A673 (cell line): ENCODE results near the gene ROR2. TPM values are rescaled to one million over a fixed set of nuclear protein-coding genes. Genes with fewer than 3 reads are reported as not detected.

Source experiments
- BruUV-seq: library from RNA; stranded (reverse); fragments of 400-500 nt; replicated peaks from 2 replicates; lab custom pipeline; 2021; lab: Mats Ljungman, UMichigan
- CTCF ChIA-PET: fragments of 300-600 bp; sonication (Branson Sonifier 250); formaldehyde crosslinking; loops from one replicate; lab custom pipeline; 2022; ENCODE audit warnings: antibody characterized with exemption; lab: Charles Lee
- POLR2A ChIA-PET: fragments of 300-600 bp; sonication (Branson Sonifier 250); formaldehyde crosslinking; loops from one replicate; lab custom pipeline; 2022; ENCODE audit warnings: antibody characterized with exemption; ENCODE audit not compliant: low non-redundant PET; lab: Charles Lee
- DNase-seq: peaks from one replicate; pipeline ENCODE4 v3.0.0-alpha.2; 2015; ENCODE audit warnings: low spot score
- H3K27ac ChIP-seq: fragments of 200-600 bp; sonication (generic); 2 replicates; pipeline ENCODE4 v1.5.1; 2016; ENCODE audit warnings: mixed run types, low read depth, mild to moderate bottlenecking, mixed read lengths, antibody characterized with exemption, low read length; ENCODE audit not compliant: poor library complexity, severe bottlenecking
- H3K27me3 ChIP-seq: fragments of 200-600 bp; sonication (generic); replicated peaks from 2 replicates; pipeline ENCODE4 v1.6.1; 2017; ENCODE audit warnings: mixed run types, low read depth, mild to moderate bottlenecking, mixed read lengths, antibody characterized with exemption, low read length; ENCODE audit not compliant: insufficient read depth, poor library complexity
- H3K36me3 ChIP-seq: fragments of 200-600 bp; sonication (generic); 2 replicates; pipeline ENCODE4 v1.6.1; 2016; ENCODE audit warnings: mixed run types, mild to moderate bottlenecking, mixed read lengths, antibody characterized with exemption, low read length; ENCODE audit not compliant: insufficient read depth, poor library complexity, severe bottlenecking
- H3K4me1 ChIP-seq: fragments of 200-600 bp; sonication (generic); 2 replicates; pipeline ENCODE4 v1.6.1; 2017; ENCODE audit warnings: mixed run types, mild to moderate bottlenecking, mixed read lengths, antibody characterized with exemption, low read length; ENCODE audit not compliant: insufficient read depth, poor library complexity, severe bottlenecking
- H3K4me3 ChIP-seq: fragments of 200-600 bp; sonication (generic); 2 replicates; pipeline ENCODE4 v1.5.1; 2016; ENCODE audit warnings: low read depth, mixed run types, mild to moderate bottlenecking, mixed read lengths, low read length; ENCODE audit not compliant: poor library complexity, severe bottlenecking
- H3K9me3 ChIP-seq: fragments of 200-600 bp; sonication (generic); 2 replicates; pipeline ENCODE4 v1.6.1; 2016; ENCODE audit warnings: mixed run types, low read depth, mild to moderate bottlenecking, mixed read lengths, antibody characterized with exemption, low read length; ENCODE audit not compliant: poor library complexity, severe bottlenecking
- EZH2 ChIP-seq: fragments of 200-600 bp; sonication (generic); IDR thresholded peaks from 2 replicates; pipeline ENCODE4 v1.6.1; 2017; ENCODE audit warnings: borderline replicate concordance, low read depth, mild to moderate bottlenecking, mixed read lengths, antibody characterized with exemption, low read length; ENCODE audit not compliant: poor library complexity, severe bottlenecking
- intact Hi-C: fragments of 100-400 bp; cut with micrococcal nuclease; formaldehyde crosslinking; loops from one replicate; pipeline ENCODE4 v1.10.0; 2022; ENCODE audit not compliant: unreplicated experiment
- total RNA-seq: library from RNA; stranded (reverse); gene quantifications from 2 replicates; pipeline ENCODE4 v1.2.3, GENCODE V29; 2021
- TF ChIP-seq, protein P1 (sequence below): fragments of 300-800, 200-600 bp; sonication (generic); conservative IDR thresholded peaks from 2 replicates; pipeline ENCODE4 v1.5.1; 2017; ENCODE audit warnings: low read depth, mild to moderate bottlenecking, antibody characterized with exemption, low read length, moderate library complexity, mixed read lengths

Gene ROR2
- total RNA-seq, 1 experiment from 2014 or later = 12.3 TPM

DNA sequence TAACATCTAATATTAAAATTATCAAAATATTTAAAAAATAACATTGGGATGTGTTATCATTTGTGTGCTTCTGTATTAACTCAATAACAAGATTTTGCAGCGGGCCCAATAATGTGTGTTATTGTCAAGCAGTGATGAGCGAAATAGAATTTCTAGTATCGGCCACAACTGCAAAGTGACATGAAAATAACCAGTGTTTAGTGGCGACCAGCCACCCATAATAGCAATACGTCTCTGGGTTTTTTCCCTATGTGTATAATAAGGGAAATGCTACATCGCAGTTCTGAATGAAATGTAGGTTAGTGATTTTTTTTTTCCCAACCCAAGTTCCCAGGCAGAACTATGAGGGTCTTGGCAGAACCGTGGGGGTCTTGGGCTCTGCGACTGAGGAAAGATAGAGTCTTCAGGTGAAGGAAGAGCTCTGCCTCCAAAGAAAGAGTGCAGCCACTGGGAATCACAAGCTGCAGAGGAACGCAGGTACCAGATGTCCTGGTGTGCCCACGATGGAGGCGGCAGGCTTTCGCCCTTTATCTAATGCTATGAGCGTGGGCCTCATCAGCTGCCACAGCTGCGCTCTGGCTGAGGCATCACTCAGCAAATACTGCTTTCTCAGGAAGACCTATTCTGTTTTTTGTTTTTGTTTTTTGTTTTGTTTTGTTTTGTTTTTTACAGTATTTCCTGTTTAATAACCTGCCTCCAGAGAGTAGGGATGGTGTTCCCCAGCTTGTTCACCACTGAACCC lies 235.0 kb downstream of the ROR2 start:
- CTCF ChIA-PET = no interaction called here
- intact Hi-C loops = no loop called here
- Histone ChIP-seq H3K27me3 (no peaks in the 10 kb centered on the region), H3K4me1 (peaks cover 16% of the 10 kb centered on the region), H3K4me3 (peak overlapping the region; percentile 46), H3K36me3 (no peaks in the 10 kb centered on the region), H3K27ac (no peak overlapping the region), H3K9me3 (peaks cover 5% of the 10 kb centered on the region)
- no peak for DNase-seq
- no TSS peak for BruUV-seq
- no peak for TF ChIP-seq EZH2
- TF ChIP-seq, protein P1, sequence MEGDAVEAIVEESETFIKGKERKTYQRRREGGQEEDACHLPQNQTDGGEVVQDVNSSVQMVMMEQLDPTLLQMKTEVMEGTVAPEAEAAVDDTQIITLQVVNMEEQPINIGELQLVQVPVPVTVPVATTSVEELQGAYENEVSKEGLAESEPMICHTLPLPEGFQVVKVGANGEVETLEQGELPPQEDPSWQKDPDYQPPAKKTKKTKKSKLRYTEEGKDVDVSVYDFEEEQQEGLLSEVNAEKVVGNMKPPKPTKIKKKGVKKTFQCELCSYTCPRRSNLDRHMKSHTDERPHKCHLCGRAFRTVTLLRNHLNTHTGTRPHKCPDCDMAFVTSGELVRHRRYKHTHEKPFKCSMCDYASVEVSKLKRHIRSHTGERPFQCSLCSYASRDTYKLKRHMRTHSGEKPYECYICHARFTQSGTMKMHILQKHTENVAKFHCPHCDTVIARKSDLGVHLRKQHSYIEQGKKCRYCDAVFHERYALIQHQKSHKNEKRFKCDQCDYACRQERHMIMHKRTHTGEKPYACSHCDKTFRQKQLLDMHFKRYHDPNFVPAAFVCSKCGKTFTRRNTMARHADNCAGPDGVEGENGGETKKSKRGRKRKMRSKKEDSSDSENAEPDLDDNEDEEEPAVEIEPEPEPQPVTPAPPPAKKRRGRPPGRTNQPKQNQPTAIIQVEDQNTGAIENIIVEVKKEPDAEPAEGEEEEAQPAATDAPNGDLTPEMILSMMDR = no peak
- POLR2A ChIA-PET = no interaction called here

DNA sequence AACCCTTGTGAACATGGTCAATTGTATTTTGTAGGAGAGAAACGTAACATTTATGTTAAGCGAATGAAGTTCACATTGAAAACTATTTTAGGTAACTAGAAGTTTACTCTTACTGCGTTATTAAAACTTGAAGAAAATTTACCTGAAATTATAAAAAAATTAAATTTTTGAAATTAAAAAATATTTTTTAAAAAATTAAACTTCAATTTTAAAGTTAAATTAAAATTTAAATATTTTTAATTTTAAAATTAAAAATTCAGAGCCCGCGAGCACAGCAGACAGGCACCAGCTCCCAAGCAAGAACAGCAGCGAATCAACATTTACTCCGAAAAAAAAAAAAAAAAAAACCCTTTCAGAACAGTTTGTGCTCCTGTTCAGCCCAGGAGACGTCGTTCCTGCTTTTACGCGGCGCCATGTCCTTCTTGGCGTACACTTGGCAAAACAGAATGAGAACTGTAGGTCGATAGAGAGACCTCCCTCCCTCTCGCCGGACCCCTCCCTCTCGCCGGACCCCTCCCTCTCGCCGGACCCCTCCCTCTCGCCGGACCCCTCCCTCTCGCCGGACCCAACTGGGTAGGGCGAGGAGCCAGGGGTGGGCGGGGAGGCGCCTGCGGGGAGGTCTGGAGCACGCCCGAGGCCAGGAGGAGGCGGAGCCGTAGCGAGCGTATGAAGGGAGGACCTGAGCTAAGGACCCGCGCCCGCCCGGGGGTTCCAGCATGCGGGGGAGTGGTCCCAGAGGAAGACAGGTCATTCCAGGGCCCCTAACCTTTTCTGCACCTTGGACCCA lies 235.8 kb downstream of the ROR2 start:
- peak; percentile 86 for DNase-seq

DNA sequence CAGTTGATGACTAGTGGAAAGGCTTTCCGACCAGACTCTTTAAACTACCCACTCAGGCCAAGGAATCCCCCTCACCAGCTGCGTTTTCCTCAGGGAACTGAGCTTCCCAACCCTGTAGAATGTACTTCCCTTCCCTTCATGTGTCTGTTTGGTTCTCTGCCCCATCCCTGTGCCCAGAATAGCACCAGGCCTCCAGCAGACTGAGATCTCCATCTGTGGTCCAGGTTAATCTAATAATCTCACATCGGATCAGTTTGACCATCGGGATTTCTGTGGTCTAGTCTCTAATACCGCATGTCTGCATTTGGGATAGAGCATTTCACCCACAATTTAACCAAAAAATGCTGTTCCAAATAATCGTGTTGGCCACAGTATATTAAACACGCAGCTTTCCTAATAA lies 237.2 kb downstream of the ROR2 start:
- no peaks in the 10 kb centered on the region for H3K36me3 ChIP-seq
- POLR2A ChIA-PET = no interaction called here

More for the DNA sequence above, 235.8 kb downstream of the ROR2 start:
- no TSS peak for BruUV-seq
- peaks cover 16% of the 10 kb centered on the region for H3K4me1 ChIP-seq
- H3K27me3 ChIP-seq = no peaks in the 10 kb centered on the region
- peak overlapping the region; percentile 46 for H3K4me3 ChIP-seq
- H3K27ac ChIP-seq = no peak overlapping the region
- POLR2A ChIA-PET = no interaction called here
- TF ChIP-seq, protein P1 = no peak
- no peak for TF ChIP-seq EZH2
- H3K9me3 ChIP-seq = peaks cover 5% of the 10 kb centered on the region
- intact Hi-C loops = no loop called here
- H3K36me3 ChIP-seq = no peaks in the 10 kb centered on the region
- CTCF ChIA-PET = interaction anchor here (0.6 kb wide), 2 partner anchors 13 to 238 kb away, joined by 9 to 12 read pairs; no protein-coding TSS in a partner anchor

More for the DNA sequence above, 237.2 kb downstream of the ROR2 start:
- Histone ChIP-seq H3K27ac (peak overlapping the region; percentile 10), H3K4me3 (no peak overlapping the region), H3K9me3 (peaks cover 5% of the 10 kb centered on the region), H3K4me1 (peaks cover 16% of the 10 kb centered on the region), H3K27me3 (no peaks in the 10 kb centered on the region)
- DNase-seq = no peak
- intact Hi-C loops = no loop called here
- TF ChIP-seq, protein P1 = no peak
- no peak for TF ChIP-seq EZH2
- BruUV-seq = no TSS peak
- CTCF ChIA-PET = no interaction called here
